GM12878 (cell line): ENCODE results near the gene FAT4. TPM values are rescaled to one million over a fixed set of nuclear protein-coding genes. Genes with fewer than 3 reads are reported as not detected.

Experiments
- ATAC-seq: fragments of 200-7000 bp; cut with Tn5 transposase; 3 replicates; pipeline ENCODE4 v1.9.1; 2020; ENCODE audit warnings: mild to moderate bottlenecking, moderate library complexity
- BruUV-seq: library from RNA; stranded (reverse); fragments of 400-500 nt; replicated peaks from 2 replicates; lab custom pipeline; 2021; lab: Mats Ljungman, UMichigan
- CTCF ChIA-PET: fragments of 300-600 bp; sonication (Branson Sonifier 250); formaldehyde crosslinking; extraction: SDS; loops from one replicate; lab custom pipeline; 2021; ENCODE audit warnings: inconsistent platforms; lab: Yijun Ruan, JAX
- POLR2A ChIA-PET: fragments of 350-600 bp; formaldehyde crosslinking; extraction: SDS; loops from one replicate; lab custom pipeline; 2021; ENCODE audit warnings: inconsistent platforms; lab: Charles Lee
- RAD21 ChIA-PET: fragments of 300-600 bp; sonication (Branson Sonifier 250); formaldehyde crosslinking; loops from one replicate; lab custom pipeline; 2023; ENCODE audit warnings: antibody characterized with exemption; ENCODE audit not compliant: unreplicated experiment; lab: Charles Lee
- SMC1A ChIA-PET: fragments of 300-600 bp; sonication (Branson Sonifier 250); formaldehyde crosslinking; loops from one replicate; lab custom pipeline; 2023; ENCODE audit not compliant: unreplicated experiment, uncharacterized antibody; lab: Charles Lee
- DNase-seq: peaks from one replicate; pipeline ENCODE4 v3.0.0-alpha.2; 2011; ENCODE audit warnings: low read depth, low spot score
- FAIRE-seq: peaks from 3 replicates; lab custom pipeline; 2011; peaks lifted over from hg19 to GRCh38; lab: Jason Lieb, UNC
- H2AFZ ChIP-seq: 2 replicates; pipeline ENCODE4 v1.6.0; 2011; ENCODE audit warnings: low read depth, low read length, control low read depth; ENCODE audit not compliant: control insufficient read depth
- H3K27ac ChIP-seq: 2 replicates; pipeline ENCODE4 v1.5.1; 2011; ENCODE audit warnings: control low read depth; ENCODE audit not compliant: control insufficient read depth, insufficient read depth
- H3K27me3 ChIP-seq, 2 experiments: replicated peaks in 1 of 2; 2 replicates each; pipeline versions ENCODE4 v1.6.0 to v1.6.1; 2011; ENCODE audit warnings: low read length in 1 of 2; ENCODE audit not compliant: control insufficient read depth in 2 of 2, insufficient read depth in 2 of 2
- H3K36me3 ChIP-seq, 2 experiments: 2 replicates each; pipeline ENCODE4 v1.5.1; 2011; ENCODE audit warnings: low read length in 1 of 2; ENCODE audit not compliant: control insufficient read depth in 2 of 2, insufficient read depth in 2 of 2
- H3K4me1 ChIP-seq: 2 replicates; pipeline ENCODE4 v1.6.1; 2011; ENCODE audit warnings: mild to moderate bottlenecking, low read length, moderate library complexity, mixed read lengths; ENCODE audit not compliant: control insufficient read depth, insufficient read depth
- H3K4me2 ChIP-seq: 2 replicates; pipeline ENCODE4 v1.6.0; 2011; ENCODE audit warnings: control low read depth; ENCODE audit not compliant: control insufficient read depth, insufficient read depth
- H3K4me3 ChIP-seq: fragments of 200-600 bp; sonication (generic); 2 replicates; pipeline ENCODE4 v1.5.1; 2016
- H3K79me2 ChIP-seq: 2 replicates; pipeline ENCODE4 v1.6.0; 2011; ENCODE audit warnings: low read length; ENCODE audit not compliant: control insufficient read depth, insufficient read depth
- H3K9ac ChIP-seq: 2 replicates; pipeline ENCODE4 v1.8.0; 2011; ENCODE audit warnings: low read length, control low read depth, mixed read lengths; ENCODE audit not compliant: control insufficient read depth, insufficient read depth
- H3K9me3 ChIP-seq: replicated peaks from 3 replicates; pipeline ENCODE4 v1.5.1; 2011; ENCODE audit warnings: mild to moderate bottlenecking, low read length; ENCODE audit not compliant: control insufficient read depth, insufficient read depth
- H4K20me1 ChIP-seq: 2 replicates; pipeline ENCODE4 v1.6.0; 2011; ENCODE audit not compliant: control insufficient read depth, insufficient read depth
- BCL3 ChIP-seq: IDR thresholded peaks from 2 replicates; pipeline ENCODE4 v1.6.1; 2011; ENCODE audit warnings: borderline replicate concordance, low read depth, mild to moderate bottlenecking, moderate library complexity, low read length; ENCODE audit not compliant: insufficient read depth, poor library complexity, severe bottlenecking
- BHLHE40 ChIP-seq, 2 experiments: fragments of 450-650 bp in 1 of 2; IDR thresholded peaks; 2 replicates each; pipeline ENCODE4 v1.6.1; 2011 to 2017; ENCODE audit warnings: low read depth in 2 of 2, borderline replicate concordance in 1 of 2, improper control_type of control experiment in 1 of 2, low read length in 1 of 2, mild to moderate bottlenecking in 1 of 2
- CREM ChIP-seq: IDR thresholded peaks from 2 replicates; pipeline ENCODE4 v1.6.1; 2014; ENCODE audit warnings: antibody characterized with exemption, low read depth
- ESRRA ChIP-seq: IDR thresholded peaks from 2 replicates; pipeline ENCODE4 v1.6.1; 2012; ENCODE audit warnings: mild to moderate bottlenecking, low read length, improper control_type of control experiment
- FOS ChIP-seq: IDR thresholded peaks from 3 replicates; pipeline ENCODE4 v1.6.1; 2011; ENCODE audit warnings: borderline replicate concordance; ENCODE audit not compliant: insufficient read length; ENCODE audit errors: extremely low read depth
- HDGF ChIP-seq: fragments of 450-650 bp; IDR thresholded peaks from 2 replicates; pipeline ENCODE4 v1.6.1; 2016; ENCODE audit warnings: antibody characterized with exemption
- KDM1A ChIP-seq: fragments of 200-600 bp; sonication (generic); IDR thresholded peaks from 2 replicates; pipeline ENCODE4 v1.6.1; 2016; ENCODE audit warnings: borderline replicate concordance
- MTA3 ChIP-seq: IDR thresholded peaks from 2 replicates; pipeline ENCODE4 v1.6.1; 2012; ENCODE audit warnings: low read length, inconsistent platforms, borderline replicate concordance
- MYB ChIP-seq: fragments of 150-350 bp; IDR thresholded peaks from 2 replicates; pipeline ENCODE4 v1.6.1; 2014; ENCODE audit warnings: mild to moderate bottlenecking, low read depth, low read length, borderline replicate concordance
- NR2C2 ChIP-seq: IDR thresholded peaks from 2 replicates; pipeline ENCODE4 v1.6.1; 2011; ENCODE audit warnings: borderline replicate concordance, low read depth; ENCODE audit not compliant: control insufficient read depth, insufficient read length
- PML ChIP-seq: IDR thresholded peaks from 2 replicates; pipeline ENCODE4 v1.6.1; 2012; ENCODE audit warnings: low read length, inconsistent platforms
- POLR2A ChIP-seq: IDR thresholded peaks from 2 replicates; pipeline ENCODE4 v1.6.1; 2011; ENCODE audit warnings: low read depth, mild to moderate bottlenecking, low read length
- RBBP5 ChIP-seq: fragments of 200-600 bp; sonication (generic); conservative IDR thresholded peaks from 2 replicates; pipeline ENCODE4 v1.6.1; 2016
- RELA ChIP-seq: fragments of 450-650 bp; IDR thresholded peaks from 2 replicates; pipeline ENCODE4 v1.8.0; 2014; ENCODE audit warnings: borderline replicate concordance; ENCODE audit not compliant: partially characterized antibody
- SP1 ChIP-seq: IDR thresholded peaks from one replicate; pipeline ENCODE4 v1.6.1; 2011; ENCODE audit warnings: low read depth, low read length
- TAF1 ChIP-seq: IDR thresholded peaks from 2 replicates; pipeline ENCODE4 v1.6.1; 2011; ENCODE audit warnings: mild to moderate bottlenecking, low read depth, low read length, borderline replicate concordance
- TCF12 ChIP-seq: IDR thresholded peaks from 2 replicates; pipeline ENCODE4 v1.6.1; 2011; ENCODE audit warnings: low read depth, mild to moderate bottlenecking, low read length
- ZBTB33 ChIP-seq: fragments of 450-650 bp; IDR thresholded peaks from 2 replicates; pipeline ENCODE4 v1.6.1; 2017; ENCODE audit warnings: mild to moderate bottlenecking
- WGBS: methylation state at CpG from one replicate; pipeline ENCODE4 v1.1.6; 2016; ENCODE audit warnings: low lambda C conversion rate; ENCODE audit not compliant: insufficient replicate concordance, insufficient coverage; ENCODE audit errors: missing lambda C conversion rate; 5-methylcytosine and 5-hydroxymethylcytosine counted together
- in situ Hi-C: fragments of 300-500 bp; cut with MboI; formaldehyde crosslinking; loops from 9 replicates; pipeline ENCODE4 v1.14.3; 2018; ENCODE audit warnings: mixed read lengths
- intact Hi-C: fragments of 100-400 bp; cut with micrococcal nuclease; formaldehyde crosslinking; loops from one replicate; pipeline ENCODE4 v1.14.2; 2022; ENCODE audit not compliant: unreplicated experiment
- polyA plus RNA-seq, 11 experiments: library from polyadenylated mRNA; depleted of rRNA in 4 of 11; unstranded in 6 of 11; stranded (reverse) in 5 of 11; fragments of >200 nt; fragmentation: Nextera tagmentation in 4 of 11; fragmentation: Illumina TruSeq in 1 of 11; extraction: Ambion mirVana in 4 of 11; extraction: Trizol in 1 of 11; gene quantifications; 1 replicate in 1 of 11; 2 replicates in 10 of 11; pipeline versions ENCODE4 v1.2.1 to v1.2.3, GENCODE V29; 2011 to 2016; ENCODE audit warnings: inconsistent platforms in 2 of 11, missing spikeins in 2 of 11, low read depth in 1 of 11
- total RNA-seq, 4 experiments: library from RNA; depleted of rRNA in 3 of 4; stranded (reverse); fragments of >200 nt in 3 of 4; fragmentation: Illumina TruSeq in 1 of 4; extraction: Trizol in 1 of 4; gene quantifications; 2 replicates each; pipeline versions ENCODE4 v1.2.1 to v1.2.3, GENCODE V29; 2013 to 2021

Gene FAT4
- total and polyA plus RNA-seq, 10 of the 15 experiments (the other 5 are each of a cell fraction or from before 2014, with no cell fraction given): 0.03 TPM; not detected in 9

- no peak overlapping the region for H3K27ac ChIP-seq
- ATAC-seq: no peak
- no peaks in the 10 kb centered on the region for H4K20me1 ChIP-seq
- no TSS peak for BruUV-seq
- no peak for FAIRE-seq
- no peak overlapping the region for H3K4me3 ChIP-seq
- no peaks in the 10 kb centered on the region for H3K79me2 ChIP-seq
- no peak for DNase-seq
- no peaks in the 10 kb centered on the region for H3K36me3 ChIP-seq
- WGBS: 3% methylated on average over 2 of the region's 2 CpGs
- H3K9ac ChIP-seq: no peak overlapping the region
- H2AFZ ChIP-seq: no peak overlapping the region
- no peak overlapping the region for H3K4me2 ChIP-seq
- SMC1A ChIA-PET: no interaction called here
- intact Hi-C loops (no loop called here), in situ Hi-C loops (no loop called here)
- no peaks in the 10 kb centered on the region for H3K4me1 ChIP-seq
- CTCF ChIA-PET: no interaction called here
- POLR2A ChIA-PET: no interaction called here
- no peaks in the 10 kb centered on the region; a peak in 1 of 4 replicates for H3K27me3 ChIP-seq
- RAD21 ChIA-PET: no interaction called here
- TF ChIP-seq ZBTB33: no peak
- TF ChIP-seq RBBP5: no peak
- TF ChIP-seq TAF1: no peak
- TF ChIP-seq KDM1A: no peak
- no peaks in the 10 kb centered on the region for H3K9me3 ChIP-seq
Measured at GRCh38 chr4:125344198-125344597, 29.4 kb downstream of the FAT4 start.

- H3K4me2 ChIP-seq: no peak overlapping the region
- SMC1A ChIA-PET: no interaction called here
- H3K36me3 ChIP-seq: no peaks in the 10 kb centered on the region
- no peaks in the 10 kb centered on the region for H3K4me1 ChIP-seq
- RAD21 ChIA-PET: no interaction called here
- H3K4me3 ChIP-seq: no peak overlapping the region
- BruUV-seq: no TSS peak
- intact Hi-C loops: no loop called here
- DNase-seq (no peak), FAIRE-seq (no peak), ATAC-seq (no peak)
- in situ Hi-C loops: no loop called here
- CTCF ChIA-PET: interaction anchor here (0.5 kb wide), 1 partner anchor 630 kb away, joined by 3 read pairs; no protein-coding TSS in a partner anchor
- H2AFZ ChIP-seq: no peak overlapping the region
- H3K9ac ChIP-seq: no peak overlapping the region
- 20% methylated on average over 4 of the region's 4 CpGs for WGBS
- H3K27me3 ChIP-seq: no peaks in the 10 kb centered on the region; a peak in 1 of 4 replicates
- no peaks in the 10 kb centered on the region for H3K9me3 ChIP-seq
- no peaks in the 10 kb centered on the region for H3K79me2 ChIP-seq
- no peak overlapping the region for H3K27ac ChIP-seq
- POLR2A ChIA-PET: no interaction called here
- H4K20me1 ChIP-seq: no peaks in the 10 kb centered on the region
- no peak for TF ChIP-seq FOS
- TF ChIP-seq CREM: no peak
- no peak for TF ChIP-seq PML
- no peak for TF ChIP-seq RELA
- TF ChIP-seq ESRRA: no peak
- TF ChIP-seq BCL3: no peak
- TF ChIP-seq POLR2A: no peak
- TF ChIP-seq MTA3: no peak
- no peak for TF ChIP-seq TCF12
- TF ChIP-seq NR2C2: no peak
- TF ChIP-seq HDGF: no peak
- no peak for TF ChIP-seq MYB
- no peak for TF ChIP-seq BHLHE40 (IDR thresholded peaks at IDR 0.05; ENCODE audit: borderline replicate concordance in 1 of 2, low read depth in 2 of 2, low read length in 1 of 2)
- TF ChIP-seq SP1: no peak
Measured at GRCh38 chr4:125346616-125347015, 31.9 kb downstream of the FAT4 start.
